ENCODE measurements around the gene CAVIN1.
"Not testable (repeated sequence)": the region's sequence is repeated elsewhere in the genome, so short reads cannot be mapped to it uniquely, and the experiment has no call there.

Gene CAVIN1, protein sequence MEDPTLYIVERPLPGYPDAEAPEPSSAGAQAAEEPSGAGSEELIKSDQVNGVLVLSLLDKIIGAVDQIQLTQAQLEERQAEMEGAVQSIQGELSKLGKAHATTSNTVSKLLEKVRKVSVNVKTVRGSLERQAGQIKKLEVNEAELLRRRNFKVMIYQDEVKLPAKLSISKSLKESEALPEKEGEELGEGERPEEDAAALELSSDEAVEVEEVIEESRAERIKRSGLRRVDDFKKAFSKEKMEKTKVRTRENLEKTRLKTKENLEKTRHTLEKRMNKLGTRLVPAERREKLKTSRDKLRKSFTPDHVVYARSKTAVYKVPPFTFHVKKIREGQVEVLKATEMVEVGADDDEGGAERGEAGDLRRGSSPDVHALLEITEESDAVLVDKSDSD
- long read RNA-seq, donor 1, transcript CAVIN1-201 (2 exons, 3,828 nt) = major isoform, 18 of 24 reads
- long read RNA-seq, donor 1, partial matches to known transcripts = 0 of 24 reads
- long read RNA-seq, donor 1, other reads (novel, unspliced or antisense) = 6 of 24 reads
- long read RNA-seq, donor 2, transcript CAVIN1-201 (2 exons, 3,828 nt) = major isoform, 23 of 23 reads
- long read RNA-seq, donor 2, partial matches to known transcripts = 0 of 23 reads
- long read RNA-seq, donor 2, other reads (novel, unspliced or antisense) = 0 of 23 reads
- long read RNA-seq, donor 3, transcript CAVIN1-201 (2 exons, 3,828 nt) = major isoform, 18 of 18 reads
- long read RNA-seq, donor 3, partial matches to known transcripts = 0 of 18 reads
- long read RNA-seq, donor 3, other reads (novel, unspliced or antisense) = 0 of 18 reads
- long read RNA-seq, donor 4, transcript CAVIN1-201 (2 exons, 3,828 nt) = major isoform, 21 of 21 reads
- long read RNA-seq, donor 4, partial matches to known transcripts = 0 of 21 reads
- long read RNA-seq, donor 4, other reads (novel, unspliced or antisense) = 0 of 21 reads
- long read RNA-seq, donor 5, transcript CAVIN1-201 (2 exons, 3,828 nt) = major isoform, 17 of 17 reads
- long read RNA-seq, donor 5, partial matches to known transcripts = 0 of 17 reads
- long read RNA-seq, donor 5, other reads (novel, unspliced or antisense) = 0 of 17 reads
- long read RNA-seq, donor 6, transcript CAVIN1-201 (2 exons, 3,828 nt) = major isoform, 17 of 17 reads
- long read RNA-seq, donor 6, partial matches to known transcripts = 0 of 17 reads
- long read RNA-seq, donor 6, other reads (novel, unspliced or antisense) = 0 of 17 reads
- long read RNA-seq, donor 7 = 0 reads
- long read RNA-seq, donor 8, transcript CAVIN1-201 (2 exons, 3,828 nt) = major isoform, 16 of 16 reads
- long read RNA-seq, donor 8, partial matches to known transcripts = 0 of 16 reads
- long read RNA-seq, donor 8, other reads (novel, unspliced or antisense) = 0 of 16 reads

DNA sequence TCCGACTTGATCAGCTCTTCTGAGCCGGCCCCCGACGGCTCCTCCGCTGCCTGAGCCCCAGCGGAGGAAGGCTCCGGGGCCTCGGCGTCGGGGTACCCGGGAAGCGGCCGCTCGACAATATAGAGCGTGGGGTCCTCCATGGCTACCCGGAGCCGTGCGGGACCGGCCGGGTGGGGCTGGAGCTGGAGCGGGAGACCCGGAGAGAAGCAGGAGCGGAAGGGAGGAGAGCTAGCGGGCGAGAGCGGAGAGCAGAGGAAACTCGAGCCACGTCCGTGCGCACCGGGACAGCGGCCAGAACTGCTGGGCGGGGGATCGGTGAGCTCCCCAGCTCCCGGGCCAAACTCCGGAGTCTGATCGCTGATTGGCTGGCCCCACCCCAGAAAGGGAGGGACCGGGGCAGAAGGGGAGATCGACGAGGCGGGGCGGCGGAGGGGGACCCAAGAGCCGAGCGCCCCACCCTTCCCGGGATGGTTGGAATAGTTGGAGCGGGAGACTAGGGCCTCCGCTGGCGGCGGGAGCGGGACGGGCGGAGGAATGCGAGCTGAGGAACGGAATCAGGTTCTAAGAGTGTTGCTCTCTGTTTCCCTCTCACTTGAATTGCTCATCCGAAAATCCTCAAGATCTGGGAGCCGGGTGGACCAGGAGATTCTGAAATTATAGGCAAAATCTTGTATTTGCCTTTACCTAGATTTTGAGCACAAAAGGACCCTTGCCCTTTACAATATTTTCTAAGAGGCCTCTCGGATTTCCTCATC, at the start of gene CAVIN1:
TSS of gene CAVIN1 (minus strand) at position 299 of the 755 bp plus-strand sequence. CDS start at position 140, 159 bp downstream.
- peak; percentile 83 for DNase-seq

DNA sequence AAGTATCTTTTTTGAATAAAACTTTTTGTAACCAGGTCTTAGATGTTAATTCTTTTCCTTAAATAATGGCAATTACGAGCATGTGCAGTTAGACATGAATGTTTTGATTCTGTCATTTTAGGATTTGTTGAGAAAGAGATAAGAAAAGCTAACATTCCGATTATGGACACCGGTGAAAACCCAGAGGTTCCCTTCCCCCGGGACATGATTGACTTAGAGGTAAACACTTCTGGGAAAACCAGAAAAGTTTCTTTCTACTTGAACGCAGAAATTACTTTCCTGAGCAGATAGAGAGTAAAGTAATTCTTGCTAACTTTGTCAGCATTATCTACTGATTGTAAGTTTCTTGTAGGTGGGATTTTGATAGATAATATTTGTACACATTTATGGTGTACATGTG, 44.8 kb upstream of the CAVIN1 start:
- DNase-seq = no peak

DNA sequence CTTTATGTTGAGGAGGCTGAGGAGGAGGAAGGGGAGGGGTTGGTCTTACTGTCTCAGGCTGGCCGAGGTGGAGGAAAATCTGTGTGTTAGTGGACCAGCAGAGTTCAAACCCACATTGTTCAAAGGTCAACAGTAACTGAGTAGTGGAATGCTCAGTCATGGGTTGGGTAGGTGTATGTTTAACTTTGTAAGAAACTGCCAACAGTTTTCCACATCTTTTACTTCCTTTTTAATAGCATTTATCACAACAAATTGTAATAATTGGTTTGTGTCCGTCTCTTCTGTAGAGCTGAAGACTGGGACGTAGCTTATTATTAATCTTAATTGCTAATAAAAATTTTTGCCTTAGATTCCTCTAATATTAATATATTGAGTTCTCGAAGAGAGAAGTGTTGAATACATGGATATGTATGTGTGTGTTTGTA, 40.9 kb upstream of the CAVIN1 start:
- DNase-seq = no peak

DNA sequence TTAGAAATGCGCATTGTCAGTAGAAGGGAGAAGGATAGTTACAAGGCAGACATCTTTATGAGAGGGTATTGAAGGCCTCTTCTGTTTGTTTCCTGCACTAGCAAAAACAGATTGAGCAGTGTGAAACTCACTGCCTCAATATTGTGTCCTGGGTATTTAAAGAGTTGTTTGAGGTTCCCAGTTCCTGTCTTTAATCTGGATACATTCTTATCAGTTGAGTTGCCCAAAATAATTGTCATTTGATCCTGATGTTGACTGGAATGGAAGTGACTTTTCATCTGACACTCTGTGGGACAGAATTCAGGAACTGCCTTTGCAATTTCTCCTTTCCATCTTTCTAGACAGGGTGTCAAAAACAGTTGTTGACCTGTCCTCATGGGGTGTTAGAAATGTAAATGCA, 37.3 kb upstream of the CAVIN1 start:
- no peak for DNase-seq

DNA sequence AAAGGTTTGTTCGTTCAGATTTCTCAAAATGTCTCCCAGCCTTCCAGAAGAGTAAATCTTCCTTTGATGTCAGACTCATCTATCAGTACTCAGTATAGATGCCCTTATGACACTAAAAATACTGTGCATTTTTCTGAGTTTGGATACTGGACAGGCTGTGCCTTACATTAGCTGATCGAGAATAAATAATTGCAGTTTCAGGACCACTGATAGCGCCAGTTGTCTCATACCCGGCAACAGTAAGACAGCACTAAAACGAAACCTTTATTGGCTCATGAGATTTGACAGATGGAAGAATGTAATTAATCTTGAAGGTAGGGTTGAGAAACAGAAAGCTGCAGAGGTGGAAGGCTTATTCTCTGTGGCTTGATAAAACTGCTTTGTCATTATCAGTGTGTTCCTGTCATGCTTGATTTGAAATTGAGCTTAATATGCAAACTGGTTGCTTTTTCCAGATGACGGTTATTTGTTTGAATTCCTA, 36.8 kb upstream of the CAVIN1 start:
- DNase-seq = peak; percentile 38

DNA sequence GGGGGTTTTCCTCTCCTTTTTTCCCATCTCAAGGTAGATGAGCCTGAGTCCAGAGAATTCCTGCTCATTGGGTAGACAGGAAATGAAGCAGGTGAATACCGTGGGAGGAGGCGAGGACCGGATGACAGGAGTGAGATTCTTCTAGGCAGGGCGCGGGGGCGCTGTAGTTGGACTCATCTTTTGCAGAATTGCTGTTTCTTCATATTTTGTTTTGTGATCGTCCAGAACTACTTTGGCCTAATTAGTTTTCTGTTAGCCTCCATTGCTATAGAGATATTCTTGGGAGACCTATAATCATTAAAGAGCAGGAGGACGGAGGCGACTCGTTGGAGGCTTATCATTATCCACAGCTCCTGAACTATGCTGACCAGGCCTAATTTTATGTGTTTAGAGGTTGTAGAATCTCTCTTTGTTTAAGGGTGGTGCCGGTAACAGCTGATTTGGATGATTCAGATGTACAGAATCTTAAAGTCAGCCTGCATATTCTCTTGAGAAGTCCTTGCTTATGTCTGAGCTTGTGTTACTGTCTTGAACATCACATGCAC, 36.3 kb upstream of the CAVIN1 start:
- peak; percentile 58 for DNase-seq

DNA sequence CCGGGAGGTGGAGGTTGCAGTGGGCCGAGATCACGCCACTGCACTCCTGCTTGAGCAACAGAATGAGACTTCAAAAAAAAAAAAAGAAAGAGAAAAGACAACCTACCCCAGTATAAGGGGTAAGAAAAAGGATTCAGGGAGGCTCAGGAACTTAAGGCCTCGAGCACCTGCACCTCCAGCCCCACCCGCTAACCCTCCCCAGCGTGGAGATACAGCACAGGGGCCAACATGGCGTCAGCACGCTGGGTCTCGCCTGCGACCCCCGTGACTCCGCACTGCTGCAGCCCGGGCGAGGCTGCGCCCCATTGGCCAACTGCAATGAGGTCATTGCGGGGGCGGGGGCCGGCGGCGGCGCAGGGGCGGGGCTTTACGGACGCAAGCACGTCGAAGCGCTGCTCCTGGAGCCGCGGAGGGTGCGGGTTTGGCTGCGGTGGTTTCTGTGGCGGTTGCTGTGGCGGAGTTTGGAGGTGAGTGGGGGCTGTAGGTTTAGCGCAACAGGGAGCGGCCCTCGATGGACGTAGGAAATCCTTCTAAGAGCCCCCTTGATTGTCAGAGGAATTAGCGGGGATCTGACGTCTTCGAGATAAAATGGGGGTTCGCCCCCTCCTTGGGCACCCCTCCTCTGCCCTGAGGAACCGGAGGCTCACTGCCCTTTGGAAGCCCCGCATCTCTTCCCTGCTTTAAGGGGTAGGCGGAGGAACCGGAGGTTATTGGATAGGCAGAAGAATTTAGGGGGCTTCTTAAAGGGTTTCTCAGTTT, 35.6 kb upstream of the CAVIN1 start, which contains the start of gene ATP6V0A1:
TSS of gene ATP6V0A1 (plus strand) at position 382 of the 759 bp plus-strand sequence. CDS start 2,017 bp downstream, outside the sequence.
- DNase-seq = peak; percentile 70

DNA sequence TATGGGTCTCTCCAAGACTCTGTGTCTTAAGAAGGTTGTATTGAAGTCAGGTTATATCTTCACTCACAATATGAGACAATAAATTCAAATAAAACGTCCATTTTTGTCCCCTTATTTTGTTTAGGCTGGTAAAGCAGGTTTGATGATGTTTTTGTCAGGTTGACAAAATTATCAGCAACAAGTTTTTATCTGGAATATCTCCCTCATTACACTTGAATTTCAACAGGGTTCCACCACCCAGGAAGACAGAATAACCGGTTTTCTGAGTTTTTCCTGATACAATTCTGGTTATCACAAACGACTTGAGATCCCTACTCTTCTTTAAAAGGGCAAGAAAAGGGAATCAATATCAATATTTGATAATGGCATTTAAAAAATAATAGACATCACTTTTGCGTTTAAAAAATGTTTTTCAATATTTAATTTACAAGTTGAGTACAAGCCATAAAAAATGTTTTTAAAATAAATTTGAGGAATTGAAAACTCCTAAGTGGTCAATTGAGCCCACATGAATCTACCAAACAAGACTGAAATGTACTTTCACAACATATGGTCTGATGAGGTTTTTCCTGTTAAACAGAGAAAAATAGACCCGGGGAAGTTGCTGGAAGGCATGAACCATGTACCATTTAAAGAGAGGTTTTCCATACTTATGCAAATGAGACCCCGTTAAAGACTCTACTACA, 34.2 kb upstream of the CAVIN1 start:
- no peak for DNase-seq

DNA sequence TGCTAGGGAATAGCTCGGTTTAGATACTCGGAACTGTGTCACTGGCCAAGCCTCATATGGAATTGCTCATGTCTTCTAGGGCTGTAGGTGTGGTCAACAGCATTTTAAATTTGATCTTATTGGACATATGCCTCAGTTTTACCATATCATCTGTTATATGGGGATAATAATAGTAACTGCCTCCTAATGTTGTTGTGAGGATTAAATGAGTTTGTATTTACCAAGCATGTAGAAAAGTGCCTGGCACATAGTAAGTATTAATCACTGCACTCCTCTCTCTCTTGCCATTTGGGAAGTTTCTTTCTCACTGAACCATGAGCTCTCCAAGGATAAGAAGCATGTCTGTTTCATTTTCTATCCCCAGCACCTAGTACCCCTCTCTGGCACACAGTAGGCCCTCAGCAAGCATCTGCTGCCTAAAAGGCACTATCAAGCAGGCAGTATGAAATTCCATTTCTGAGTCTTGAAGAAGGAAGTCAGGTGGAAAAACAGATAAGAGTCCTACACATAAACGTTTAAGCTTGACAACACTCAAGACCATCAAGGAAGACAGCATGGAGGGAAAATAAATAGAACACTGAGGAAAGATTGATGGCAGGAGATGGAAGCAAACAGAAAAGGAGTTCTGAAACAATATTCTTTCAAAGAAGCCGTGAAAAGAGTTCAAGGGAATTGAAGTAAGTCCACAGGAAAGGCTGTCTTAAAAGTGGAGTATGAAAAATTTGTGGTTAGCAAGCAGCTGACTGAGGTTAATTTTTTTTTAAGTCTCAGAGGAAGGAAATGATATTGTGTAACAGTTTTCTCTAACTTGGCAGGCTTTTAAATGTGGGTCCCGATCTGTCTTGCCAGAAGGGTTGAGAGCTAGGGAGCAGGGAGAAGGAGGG, 33.4 kb upstream of the CAVIN1 start:
- DNase-seq = no peak

DNA sequence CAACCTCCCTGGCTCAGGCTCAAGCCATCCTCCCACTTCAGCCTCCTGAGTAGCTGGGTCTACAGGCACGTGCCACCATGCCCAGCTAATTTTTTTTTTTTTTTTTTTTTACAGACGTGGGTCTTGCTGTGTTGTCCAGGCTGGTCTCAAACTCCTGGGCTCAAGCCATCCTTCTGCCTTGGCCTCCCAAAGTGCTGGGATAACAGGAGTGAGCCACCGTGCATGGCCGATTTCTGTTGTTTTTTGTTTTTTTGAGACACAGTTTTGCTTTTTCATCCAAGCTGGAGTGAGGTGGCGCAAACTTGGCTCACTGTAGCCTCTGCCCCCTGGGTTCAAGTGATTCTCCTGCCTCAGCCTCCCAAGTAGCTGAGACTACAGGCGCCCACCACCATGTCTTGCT, 31.9 kb upstream of the CAVIN1 start:
- DNase-seq = not testable (repeated sequence)

DNA sequence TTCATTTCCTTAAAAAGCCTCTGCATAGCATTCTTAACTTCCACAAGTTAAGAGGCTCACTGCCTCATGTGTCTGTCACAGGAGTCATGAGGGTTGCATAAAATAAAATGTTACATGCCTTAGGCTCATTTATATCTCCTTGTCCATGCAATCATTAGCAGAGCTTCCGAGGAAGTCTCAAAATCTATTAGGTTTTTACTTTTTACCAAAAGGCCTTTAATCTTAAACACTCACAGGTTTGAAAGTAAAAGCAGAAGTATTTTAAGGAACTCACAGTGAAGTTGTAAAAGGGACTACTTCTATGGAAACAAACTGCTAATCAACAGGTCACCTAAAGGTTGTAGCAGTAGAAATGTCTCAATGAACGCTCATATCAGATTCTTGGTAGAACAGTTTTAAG, 30.4 kb upstream of the CAVIN1 start:
- DNase-seq = no peak

DNA sequence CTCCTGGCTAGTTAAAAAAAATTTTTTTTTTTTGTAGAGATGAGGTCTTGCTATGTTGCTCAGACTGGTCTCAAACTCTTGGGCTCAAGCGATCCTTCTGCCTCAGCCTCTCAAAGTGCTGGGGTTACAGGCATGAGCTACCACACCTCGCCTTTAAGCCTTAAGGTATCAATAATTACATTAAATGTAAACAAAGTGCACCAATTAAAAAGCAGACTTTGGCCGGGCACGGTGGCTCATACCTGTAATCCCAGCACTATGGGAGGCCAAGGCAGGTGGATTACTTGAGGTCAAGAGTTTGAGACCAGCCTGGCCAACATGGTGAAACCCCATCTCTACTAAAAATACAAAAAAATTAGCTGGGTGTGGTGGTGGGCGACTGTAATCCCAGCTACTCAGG, 28.2 kb upstream of the CAVIN1 start:
- DNase-seq = not testable (repeated sequence)

DNA sequence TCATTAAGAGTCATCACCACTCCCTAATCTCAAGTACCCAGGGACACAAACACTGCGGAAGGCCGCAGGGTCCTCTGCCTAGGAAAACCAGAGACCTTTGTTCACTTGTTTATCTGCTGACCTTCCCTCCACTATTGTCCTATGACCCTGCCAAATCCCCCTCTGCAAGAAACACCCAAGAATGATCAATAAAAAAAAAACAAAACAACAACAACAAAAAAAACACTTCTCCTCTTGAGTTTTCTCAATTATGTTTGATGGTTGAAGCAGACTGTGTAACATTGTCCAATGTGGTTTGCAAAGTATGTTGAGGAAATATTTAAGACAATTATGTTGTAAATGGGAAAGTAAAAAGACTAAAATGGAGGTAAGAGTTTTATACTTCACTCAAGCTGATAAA, 26.8 kb upstream of the CAVIN1 start:
- not testable (repeated sequence) for DNase-seq

DNA sequence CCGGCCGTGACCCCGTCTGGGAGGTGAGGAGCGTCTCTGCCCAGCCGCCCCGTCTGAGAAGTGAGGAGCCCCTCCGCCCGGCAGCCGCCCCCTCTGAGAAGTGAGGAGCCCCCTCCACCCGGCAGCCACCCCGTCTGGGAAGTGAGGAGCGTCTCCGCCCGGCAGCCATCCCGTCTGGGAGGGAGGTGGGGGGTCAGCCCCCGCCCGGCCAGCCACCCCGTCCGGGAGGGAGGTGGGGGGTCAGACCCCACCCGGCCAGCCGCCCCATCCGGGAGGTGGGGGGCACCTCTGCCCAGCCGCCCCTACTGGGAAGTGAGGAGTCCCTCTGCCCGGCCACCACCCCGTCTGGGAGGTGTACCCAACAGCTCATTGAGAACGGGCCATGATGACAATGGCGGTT, 26.1 kb upstream of the CAVIN1 start:
- DNase-seq = not testable (repeated sequence)

DNA sequence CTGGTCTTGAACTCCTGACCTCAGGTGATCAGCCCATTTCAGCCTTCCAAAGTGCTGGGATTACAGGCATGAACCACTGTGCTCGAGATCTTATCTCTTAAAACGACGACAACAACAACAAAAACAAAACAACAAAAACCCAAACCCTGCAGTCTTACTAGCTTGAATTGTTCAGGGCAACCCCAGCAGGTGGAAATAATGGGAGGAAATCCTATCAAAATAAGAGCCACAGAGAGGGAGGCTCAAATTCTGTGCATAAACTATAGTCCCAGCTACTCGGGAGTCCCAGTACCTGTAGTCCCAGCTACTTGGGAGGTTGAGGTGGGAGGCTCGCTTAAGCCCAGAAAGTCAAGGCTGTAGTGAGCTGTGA, 19.1 kb upstream of the CAVIN1 start:
- DNase-seq = no peak

DNA sequence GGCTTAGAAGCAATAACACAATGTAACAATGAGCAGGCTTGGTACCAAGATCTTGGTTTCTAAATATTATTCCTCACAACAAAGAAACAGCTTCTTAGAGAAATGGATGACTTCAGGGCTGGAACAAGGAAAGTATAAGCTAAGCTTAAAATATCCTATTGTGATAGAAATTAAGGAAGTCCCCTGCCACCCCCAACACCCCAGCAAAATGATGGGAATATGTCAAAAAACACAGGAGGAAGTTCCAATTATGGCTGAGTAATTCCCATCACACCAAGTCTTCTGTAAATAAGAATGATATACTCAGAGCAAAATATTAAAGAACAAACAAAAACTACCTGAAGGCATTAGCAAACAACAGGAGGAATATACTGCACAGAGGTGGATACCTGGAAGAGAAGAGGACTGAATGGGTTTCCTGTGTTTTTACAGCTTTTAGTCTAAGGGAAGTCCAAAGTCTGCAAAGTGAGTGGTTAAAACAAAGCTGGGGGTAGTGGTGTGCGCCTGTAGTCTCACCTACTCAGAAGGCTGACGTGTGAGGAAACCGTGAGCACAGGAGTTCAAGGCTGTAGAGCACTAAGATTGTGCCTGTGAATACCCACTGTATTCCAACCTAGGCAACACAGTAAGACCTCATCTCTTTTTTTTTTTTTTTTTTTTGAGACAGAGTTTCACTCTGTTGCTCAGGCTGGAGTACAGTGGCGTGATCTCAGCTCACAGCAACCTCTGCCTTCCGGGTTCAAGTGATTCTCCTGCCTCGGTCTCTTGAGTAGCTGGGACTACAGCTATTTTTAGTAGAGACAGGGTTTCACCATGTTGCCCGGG, 18.5 kb upstream of the CAVIN1 start:
- DNase-seq = no peak
